GM12878 (cell line): ENCODE measurements around the gene EED. TPM values are rescaled to one million over a fixed set of nuclear protein-coding genes. Genes with fewer than 3 reads are reported as not detected.

ENCODE experiments used
- ATAC-seq: fragments of 200-7000 bp; cut with Tn5 transposase; 3 replicates; pipeline ENCODE4 v1.9.1; 2020; ENCODE audit warnings: mild to moderate bottlenecking, moderate library complexity
- BruUV-seq: library from RNA; stranded (reverse); fragments of 400-500 nt; replicated peaks from 2 replicates; lab custom pipeline; 2021; lab: Mats Ljungman, UMichigan
- CTCF ChIA-PET: fragments of 300-600 bp; sonication (Branson Sonifier 250); formaldehyde crosslinking; extraction: SDS; loops from one replicate; lab custom pipeline; 2021; ENCODE audit warnings: inconsistent platforms; lab: Yijun Ruan, JAX
- POLR2A ChIA-PET: fragments of 350-600 bp; formaldehyde crosslinking; extraction: SDS; loops from one replicate; lab custom pipeline; 2021; ENCODE audit warnings: inconsistent platforms; lab: Charles Lee
- RAD21 ChIA-PET: fragments of 300-600 bp; sonication (Branson Sonifier 250); formaldehyde crosslinking; loops from one replicate; lab custom pipeline; 2023; ENCODE audit warnings: antibody characterized with exemption; ENCODE audit not compliant: unreplicated experiment; lab: Charles Lee
- SMC1A ChIA-PET: fragments of 300-600 bp; sonication (Branson Sonifier 250); formaldehyde crosslinking; loops from one replicate; lab custom pipeline; 2023; ENCODE audit not compliant: unreplicated experiment, uncharacterized antibody; lab: Charles Lee
- DNase-seq: peaks from one replicate; pipeline ENCODE4 v3.0.0-alpha.2; 2011; ENCODE audit warnings: low read depth, low spot score
- FAIRE-seq: peaks from 3 replicates; lab custom pipeline; 2011; peaks lifted over from hg19 to GRCh38; lab: Jason Lieb, UNC
- H2AFZ ChIP-seq: 2 replicates; pipeline ENCODE4 v1.6.0; 2011; ENCODE audit warnings: low read depth, low read length, control low read depth; ENCODE audit not compliant: control insufficient read depth
- H3K27ac ChIP-seq: 2 replicates; pipeline ENCODE4 v1.5.1; 2011; ENCODE audit warnings: control low read depth; ENCODE audit not compliant: control insufficient read depth, insufficient read depth
- H3K27me3 ChIP-seq, 2 experiments: replicated peaks in 1 of 2; 2 replicates each; pipeline versions ENCODE4 v1.6.0 to v1.6.1; 2011; ENCODE audit warnings: low read length in 1 of 2; ENCODE audit not compliant: control insufficient read depth in 2 of 2, insufficient read depth in 2 of 2
- H3K36me3 ChIP-seq, 2 experiments: 2 replicates each; pipeline ENCODE4 v1.5.1; 2011; ENCODE audit warnings: low read length in 1 of 2; ENCODE audit not compliant: control insufficient read depth in 2 of 2, insufficient read depth in 2 of 2
- H3K4me1 ChIP-seq: 2 replicates; pipeline ENCODE4 v1.6.1; 2011; ENCODE audit warnings: mild to moderate bottlenecking, low read length, moderate library complexity, mixed read lengths; ENCODE audit not compliant: control insufficient read depth, insufficient read depth
- H3K4me2 ChIP-seq: 2 replicates; pipeline ENCODE4 v1.6.0; 2011; ENCODE audit warnings: control low read depth; ENCODE audit not compliant: control insufficient read depth, insufficient read depth
- H3K4me3 ChIP-seq: fragments of 200-600 bp; sonication (generic); 2 replicates; pipeline ENCODE4 v1.5.1; 2016
- H3K79me2 ChIP-seq: 2 replicates; pipeline ENCODE4 v1.6.0; 2011; ENCODE audit warnings: low read length; ENCODE audit not compliant: control insufficient read depth, insufficient read depth
- H3K9ac ChIP-seq: 2 replicates; pipeline ENCODE4 v1.8.0; 2011; ENCODE audit warnings: low read length, control low read depth, mixed read lengths; ENCODE audit not compliant: control insufficient read depth, insufficient read depth
- H3K9me3 ChIP-seq: replicated peaks from 3 replicates; pipeline ENCODE4 v1.5.1; 2011; ENCODE audit warnings: mild to moderate bottlenecking, low read length; ENCODE audit not compliant: control insufficient read depth, insufficient read depth
- H4K20me1 ChIP-seq: 2 replicates; pipeline ENCODE4 v1.6.0; 2011; ENCODE audit not compliant: control insufficient read depth, insufficient read depth
- CBX3 ChIP-seq: fragments of 200-600 bp; sonication (generic); IDR thresholded peaks from 2 replicates; pipeline ENCODE4 v1.6.1; 2016; ENCODE audit warnings: low read depth, borderline replicate concordance
- CHD1 ChIP-seq: IDR thresholded peaks from 2 replicates; pipeline ENCODE4 v1.6.1; 2012; ENCODE audit warnings: low read depth, low read length, improper control_type of control experiment
- HDAC6 ChIP-seq: fragments of 200-600 bp; sonication (generic); IDR thresholded peaks from one replicate; pipeline ENCODE4 v1.8.0; 2017; ENCODE audit warnings: antibody characterized with exemption; ENCODE audit not compliant: unreplicated experiment
- NR2F1 ChIP-seq: fragments of 450-650 bp; conservative IDR thresholded peaks from 2 replicates; pipeline ENCODE4 v1.6.1; 2017; ENCODE audit warnings: mild to moderate bottlenecking
- POLR2AphosphoS2 ChIP-seq: IDR thresholded peaks from 2 replicates; pipeline ENCODE4 v1.6.1; 2011; ENCODE audit warnings: low read depth, mild to moderate bottlenecking, low read length, improper control_type of control experiment, moderate library complexity
- SIN3A ChIP-seq: IDR thresholded peaks from 2 replicates; pipeline ENCODE4 v1.6.1; 2012; ENCODE audit warnings: low read depth, low read length, improper control_type of control experiment
- SP1 ChIP-seq: IDR thresholded peaks from one replicate; pipeline ENCODE4 v1.6.1; 2011; ENCODE audit warnings: low read depth, low read length
- SREBF1 ChIP-seq: IDR thresholded peaks from 2 replicates; pipeline ENCODE4 v1.6.1; 2012; ENCODE audit warnings: mild to moderate bottlenecking, low read length
- STAT3 ChIP-seq: IDR thresholded peaks from 2 replicates; pipeline ENCODE4 v1.6.1; 2011; ENCODE audit warnings: low read depth, low read length, improper control_type of control experiment
- USF1 ChIP-seq: IDR thresholded peaks from 2 replicates; pipeline ENCODE4 v1.6.1; 2011; ENCODE audit warnings: borderline replicate concordance, low read depth, mild to moderate bottlenecking, moderate library complexity, mixed read lengths, low read length; ENCODE audit not compliant: insufficient read depth; ENCODE audit errors: extremely low read length
- ZNF622 ChIP-seq: fragments of 450-650 bp; IDR thresholded peaks from 2 replicates; pipeline ENCODE4 v1.6.1; 2017; ENCODE audit warnings: mild to moderate bottlenecking, inconsistent platforms
- WGBS: methylation state at CpG from one replicate; pipeline ENCODE4 v1.1.6; 2016; ENCODE audit warnings: low lambda C conversion rate; ENCODE audit not compliant: insufficient replicate concordance, insufficient coverage; ENCODE audit errors: missing lambda C conversion rate; 5-methylcytosine and 5-hydroxymethylcytosine counted together
- in situ Hi-C: fragments of 300-500 bp; cut with MboI; formaldehyde crosslinking; loops from 9 replicates; pipeline ENCODE4 v1.14.3; 2018; ENCODE audit warnings: mixed read lengths
- intact Hi-C: fragments of 100-400 bp; cut with micrococcal nuclease; formaldehyde crosslinking; loops from one replicate; pipeline ENCODE4 v1.14.2; 2022; ENCODE audit not compliant: unreplicated experiment
- polyA plus RNA-seq, 11 experiments: library from polyadenylated mRNA; depleted of rRNA in 4 of 11; unstranded in 6 of 11; stranded (reverse) in 5 of 11; fragments of >200 nt; fragmentation: Nextera tagmentation in 4 of 11; fragmentation: Illumina TruSeq in 1 of 11; extraction: Ambion mirVana in 4 of 11; extraction: Trizol in 1 of 11; gene quantifications; 1 replicate in 1 of 11; 2 replicates in 10 of 11; pipeline versions ENCODE4 v1.2.1 to v1.2.3, GENCODE V29; 2011 to 2016; ENCODE audit warnings: inconsistent platforms in 2 of 11, missing spikeins in 2 of 11, low read depth in 1 of 11
- total RNA-seq, 4 experiments: library from RNA; depleted of rRNA in 3 of 4; stranded (reverse); fragments of >200 nt in 3 of 4; fragmentation: Illumina TruSeq in 1 of 4; extraction: Trizol in 1 of 4; gene quantifications; 2 replicates each; pipeline versions ENCODE4 v1.2.1 to v1.2.3, GENCODE V29; 2013 to 2021
- TF ChIP-seq, protein P1 (sequence below): fragments of 150-350 bp; IDR thresholded peaks from 2 replicates; pipeline ENCODE4 v1.6.1; 2016; ENCODE audit warnings: low read depth, low read length
- TF ChIP-seq, protein P2 (sequence below): fragments of 450-650 bp; IDR thresholded peaks from 2 replicates; pipeline ENCODE4 v1.6.1; 2017; ENCODE audit warnings: borderline replicate concordance
- TF ChIP-seq, protein P3 (sequence below): fragments of 450-650 bp; IDR thresholded peaks from 2 replicates; pipeline ENCODE4 v1.6.1; 2017; ENCODE audit warnings: mild to moderate bottlenecking, moderate library complexity

The EED gene
- total and polyA plus RNA-seq, 10 of the 15 experiments (the other 5 are each of a cell fraction or from before 2014, with no cell fraction given), result 41.5 to 140 (median 72.2) TPM

DNA sequence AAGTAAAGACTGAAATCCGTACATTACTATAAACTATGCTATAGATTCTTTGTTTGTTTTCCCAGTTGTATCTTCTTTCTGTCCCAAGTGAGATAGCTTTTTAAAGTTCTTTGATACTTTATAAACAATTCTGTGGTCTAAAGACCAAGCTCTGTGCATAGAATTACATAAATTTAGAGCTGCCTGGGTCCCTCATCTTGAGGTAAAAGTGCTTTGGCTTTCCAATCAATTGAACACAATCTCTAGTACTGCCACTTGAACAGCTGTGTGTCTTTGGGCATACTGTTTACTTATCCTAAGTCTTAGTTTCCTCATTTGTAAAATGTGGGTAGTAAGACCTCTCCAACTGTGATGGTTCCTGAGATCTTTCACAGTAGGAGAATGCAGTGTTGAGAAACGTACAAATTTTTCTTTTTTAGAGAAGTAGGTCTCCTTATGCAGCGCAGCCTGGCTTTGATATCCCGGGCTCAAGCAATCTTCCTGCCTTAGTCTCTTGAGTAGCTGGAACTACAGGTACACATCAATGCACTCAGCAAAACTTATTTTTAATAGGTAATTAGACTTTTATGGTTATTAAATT, 2.5 kb upstream of the EED start:
- H3K79me2 ChIP-seq, result peaks cover 23% of the 10 kb centered on the region
- no peak overlapping the region for H3K9ac ChIP-seq
- H3K4me1 ChIP-seq, result peaks cover 9% of the 10 kb centered on the region; the same call in 1 of the 2 replicates
- no peak for DNase-seq
- H3K9me3 ChIP-seq, result no peaks in the 10 kb centered on the region
- ChIA-PET RAD21 (interaction anchor here (1.3 to 1.5 kb wide), 3 partner anchors 9 to 200 kb away, joined by 3 to 5 read pairs (median 4); no protein-coding TSS in a partner anchor), CTCF (interaction anchor here (0.6 to 2.8 kb wide), 5 partner anchors 11 to 26 kb away, joined by 3 to 9 read pairs (median 5); no protein-coding TSS in a partner anchor), SMC1A (interaction anchor here (1.0 to 2.1 kb wide), 5 partner anchors 19 to 201 kb away, joined by 3 to 6 read pairs (median 4); no protein-coding TSS in a partner anchor), POLR2A (interaction anchor here (0.6 to 2.1 kb wide), 4 partner anchors 10 to 68 kb away, joined by 3 to 8 read pairs (median 6); no protein-coding TSS in a partner anchor)
- H3K36me3 ChIP-seq, result peaks cover 0 to 1% of the 10 kb centered on the region in 2 experiments; a peak in 1 of 4 replicates
- H4K20me1 ChIP-seq, result no peaks in the 10 kb centered on the region
- no peaks in the 10 kb centered on the region for H3K27me3 ChIP-seq
- in situ Hi-C loops (no loop called here), intact Hi-C loops (no loop called here)
- H3K4me2 ChIP-seq, result no peak overlapping the region
- no peak for FAIRE-seq
- ATAC-seq, result no peak
- TF ChIP-seq NR2F1, result no peak
- no peak for TF ChIP-seq USF1
- no peak for TF ChIP-seq SP1
- TF ChIP-seq, protein P1, sequence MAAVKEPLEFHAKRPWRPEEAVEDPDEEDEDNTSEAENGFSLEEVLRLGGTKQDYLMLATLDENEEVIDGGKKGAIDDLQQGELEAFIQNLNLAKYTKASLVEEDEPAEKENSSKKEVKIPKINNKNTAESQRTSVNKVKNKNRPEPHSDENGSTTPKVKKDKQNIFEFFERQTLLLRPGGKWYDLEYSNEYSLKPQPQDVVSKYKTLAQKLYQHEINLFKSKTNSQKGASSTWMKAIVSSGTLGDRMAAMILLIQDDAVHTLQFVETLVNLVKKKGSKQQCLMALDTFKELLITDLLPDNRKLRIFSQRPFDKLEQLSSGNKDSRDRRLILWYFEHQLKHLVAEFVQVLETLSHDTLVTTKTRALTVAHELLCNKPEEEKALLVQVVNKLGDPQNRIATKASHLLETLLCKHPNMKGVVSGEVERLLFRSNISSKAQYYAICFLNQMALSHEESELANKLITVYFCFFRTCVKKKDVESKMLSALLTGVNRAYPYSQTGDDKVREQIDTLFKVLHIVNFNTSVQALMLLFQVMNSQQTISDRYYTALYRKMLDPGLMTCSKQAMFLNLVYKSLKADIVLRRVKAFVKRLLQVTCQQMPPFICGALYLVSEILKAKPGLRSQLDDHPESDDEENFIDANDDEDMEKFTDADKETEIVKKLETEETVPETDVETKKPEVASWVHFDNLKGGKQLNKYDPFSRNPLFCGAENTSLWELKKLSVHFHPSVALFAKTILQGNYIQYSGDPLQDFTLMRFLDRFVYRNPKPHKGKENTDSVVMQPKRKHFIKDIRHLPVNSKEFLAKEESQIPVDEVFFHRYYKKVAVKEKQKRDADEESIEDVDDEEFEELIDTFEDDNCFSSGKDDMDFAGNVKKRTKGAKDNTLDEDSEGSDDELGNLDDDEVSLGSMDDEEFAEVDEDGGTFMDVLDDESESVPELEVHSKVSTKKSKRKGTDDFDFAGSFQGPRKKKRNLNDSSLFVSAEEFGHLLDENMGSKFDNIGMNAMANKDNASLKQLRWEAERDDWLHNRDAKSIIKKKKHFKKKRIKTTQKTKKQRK, result no peak
- TF ChIP-seq HDAC6, result no peak
- TF ChIP-seq SIN3A, result no peak
- no peak for TF ChIP-seq STAT3
- no peak for TF ChIP-seq CHD1
- TF ChIP-seq POLR2AphosphoS2, result no peak
- TF ChIP-seq ZNF622, result no peak
- TF ChIP-seq, protein P2, sequence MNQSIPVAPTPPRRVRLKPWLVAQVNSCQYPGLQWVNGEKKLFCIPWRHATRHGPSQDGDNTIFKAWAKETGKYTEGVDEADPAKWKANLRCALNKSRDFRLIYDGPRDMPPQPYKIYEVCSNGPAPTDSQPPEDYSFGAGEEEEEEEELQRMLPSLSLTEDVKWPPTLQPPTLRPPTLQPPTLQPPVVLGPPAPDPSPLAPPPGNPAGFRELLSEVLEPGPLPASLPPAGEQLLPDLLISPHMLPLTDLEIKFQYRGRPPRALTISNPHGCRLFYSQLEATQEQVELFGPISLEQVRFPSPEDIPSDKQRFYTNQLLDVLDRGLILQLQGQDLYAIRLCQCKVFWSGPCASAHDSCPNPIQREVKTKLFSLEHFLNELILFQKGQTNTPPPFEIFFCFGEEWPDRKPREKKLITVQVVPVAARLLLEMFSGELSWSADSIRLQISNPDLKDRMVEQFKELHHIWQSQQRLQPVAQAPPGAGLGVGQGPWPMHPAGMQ, result no peak
- TF ChIP-seq SREBF1, result no peak
- TF ChIP-seq, protein P3, sequence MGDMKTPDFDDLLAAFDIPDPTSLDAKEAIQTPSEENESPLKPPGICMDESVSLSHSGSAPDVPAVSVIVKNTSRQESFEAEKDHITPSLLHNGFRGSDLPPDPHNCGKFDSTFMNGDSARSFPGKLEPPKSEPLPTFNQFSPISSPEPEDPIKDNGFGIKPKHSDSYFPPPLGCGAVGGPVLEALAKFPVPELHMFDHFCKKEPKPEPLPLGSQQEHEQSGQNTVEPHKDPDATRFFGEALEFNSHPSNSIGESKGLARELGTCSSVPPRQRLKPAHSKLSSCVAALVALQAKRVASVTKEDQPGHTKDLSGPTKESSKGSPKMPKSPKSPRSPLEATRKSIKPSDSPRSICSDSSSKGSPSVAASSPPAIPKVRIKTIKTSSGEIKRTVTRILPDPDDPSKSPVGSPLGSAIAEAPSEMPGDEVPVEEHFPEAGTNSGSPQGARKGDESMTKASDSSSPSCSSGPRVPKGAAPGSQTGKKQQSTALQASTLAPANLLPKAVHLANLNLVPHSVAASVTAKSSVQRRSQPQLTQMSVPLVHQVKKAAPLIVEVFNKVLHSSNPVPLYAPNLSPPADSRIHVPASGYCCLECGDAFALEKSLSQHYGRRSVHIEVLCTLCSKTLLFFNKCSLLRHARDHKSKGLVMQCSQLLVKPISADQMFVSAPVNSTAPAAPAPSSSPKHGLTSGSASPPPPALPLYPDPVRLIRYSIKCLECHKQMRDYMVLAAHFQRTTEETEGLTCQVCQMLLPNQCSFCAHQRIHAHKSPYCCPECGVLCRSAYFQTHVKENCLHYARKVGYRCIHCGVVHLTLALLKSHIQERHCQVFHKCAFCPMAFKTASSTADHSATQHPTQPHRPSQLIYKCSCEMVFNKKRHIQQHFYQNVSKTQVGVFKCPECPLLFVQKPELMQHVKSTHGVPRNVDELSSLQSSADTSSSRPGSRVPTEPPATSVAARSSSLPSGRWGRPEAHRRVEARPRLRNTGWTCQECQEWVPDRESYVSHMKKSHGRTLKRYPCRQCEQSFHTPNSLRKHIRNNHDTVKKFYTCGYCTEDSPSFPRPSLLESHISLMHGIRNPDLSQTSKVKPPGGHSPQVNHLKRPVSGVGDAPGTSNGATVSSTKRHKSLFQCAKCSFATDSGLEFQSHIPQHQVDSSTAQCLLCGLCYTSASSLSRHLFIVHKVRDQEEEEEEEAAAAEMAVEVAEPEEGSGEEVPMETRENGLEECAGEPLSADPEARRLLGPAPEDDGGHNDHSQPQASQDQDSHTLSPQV, result no peak
- TF ChIP-seq CBX3, result no peak
- no peak overlapping the region for H3K4me3 ChIP-seq
- no peak overlapping the region for H2AFZ ChIP-seq
- no peak overlapping the region for H3K27ac ChIP-seq
- 73% methylated on average over 4 of the region's 4 CpGs for WGBS
- no TSS peak for BruUV-seq
